Caco-2 (cell line): ENCODE measurements around the gene SBSN. TPM values are rescaled to one million over a fixed set of nuclear protein-coding genes. Genes with fewer than 3 reads are reported as not detected.

ENCODE experiments used
- Bru-seq: library from RNA; stranded (reverse); fragments of 400-500 nt; gene quantifications from one replicate; lab custom pipeline; 2021; lab: Mats Ljungman, UMichigan
- BruChase-seq, 2 experiments: library from RNA; stranded (reverse); fragments of 400-500 nt; gene quantifications; one replicate each; lab custom pipeline; 2021; lab: Mats Ljungman, UMichigan
- BruUV-seq: library from RNA; stranded (reverse); fragments of 400-500 nt; replicated peaks from 2 replicates; lab custom pipeline; 2021; lab: Mats Ljungman, UMichigan
- CTCF ChIA-PET: fragments of 300-600 bp; sonication (Branson Sonifier 250); formaldehyde crosslinking; loops from one replicate; lab custom pipeline; 2022; ENCODE audit warnings: antibody characterized with exemption; lab: Charles Lee
- POLR2A ChIA-PET: fragments of 300-600 bp; sonication (Branson Sonifier 250); formaldehyde crosslinking; loops from one replicate; lab custom pipeline; 2022; ENCODE audit warnings: antibody characterized with exemption; lab: Charles Lee
- DNase-seq, 2 experiments: peaks; one replicate each; pipeline versions ENCODE4 v3.0.0 to v3.0.0-alpha.2; 2020 to 2022
- H3K27me3 ChIP-seq: replicated peaks from 2 replicates; pipeline ENCODE4 v1.6.0; 2011; ENCODE audit warnings: low read length; ENCODE audit not compliant: control insufficient read depth, insufficient read depth
- H3K36me3 ChIP-seq: 2 replicates; pipeline ENCODE4 v1.5.1; 2011; ENCODE audit warnings: low read length; ENCODE audit not compliant: control insufficient read depth, insufficient read depth
- H3K4me1 ChIP-seq: fragments of 250-450 bp; sonication (Bioruptor Pico); 2 replicates; pipeline ENCODE4 v1.5.1; 2020; ENCODE audit warnings: mild to moderate bottlenecking
- H3K4me3 ChIP-seq: 2 replicates; pipeline ENCODE4 v1.5.1; 2011; ENCODE audit warnings: low read depth, mild to moderate bottlenecking, control low read depth, low read length
- H3K9me3 ChIP-seq: fragments of 250-450 bp; sonication (Bioruptor Pico); 2 replicates; pipeline ENCODE4 v1.5.1; 2020; ENCODE audit warnings: mild to moderate bottlenecking, moderate library complexity
- H3K27ac Mint-ChIP-seq: one replicate; pipeline ENCODE4 v1.8.0; 2022; ENCODE audit warnings: mixed read lengths; ENCODE audit not compliant: unreplicated experiment
- H3K27me3 Mint-ChIP-seq: one replicate; pipeline ENCODE4 v1.8.0; 2022; ENCODE audit warnings: mixed read lengths; ENCODE audit not compliant: insufficient read depth, unreplicated experiment
- H3K36me3 Mint-ChIP-seq: one replicate; pipeline ENCODE4 v1.8.0; 2022; ENCODE audit warnings: mild to moderate bottlenecking, mixed read lengths; ENCODE audit not compliant: insufficient read depth, unreplicated experiment
- H3K4me1 Mint-ChIP-seq: one replicate; pipeline ENCODE4 v1.8.0; 2022; ENCODE audit warnings: low read depth, mixed read lengths; ENCODE audit not compliant: unreplicated experiment
- H3K4me3 Mint-ChIP-seq: one replicate; pipeline ENCODE4 v1.8.0; 2022; ENCODE audit warnings: mild to moderate bottlenecking, moderate library complexity, mixed read lengths; ENCODE audit not compliant: unreplicated experiment
- H3K9me3 Mint-ChIP-seq: one replicate; pipeline ENCODE4 v1.8.0; 2022; ENCODE audit warnings: mixed read lengths; ENCODE audit not compliant: unreplicated experiment
- intact Hi-C: fragments of 100-400 bp; cut with micrococcal nuclease; formaldehyde crosslinking; loops from one replicate; pipeline ENCODE4 v1.10.0; 2022; ENCODE audit not compliant: unreplicated experiment
- long read RNA-seq: library from polyadenylated mRNA; stranded (forward); transcript quantifications from one replicate; pipeline ENCODE4 v2.0.0, GENCODE V29; 2022
- total RNA-seq: library from RNA; stranded (reverse); gene quantifications from 2 replicates; pipeline ENCODE4 v1.2.3, GENCODE V29; 2022
- TF ChIP-seq, protein P1 (sequence below), 2 experiments: fragments of 200-600 bp in 1 of 2; IDR thresholded peaks; 1 replicate in 1 of 2; 2 replicates in 1 of 2; pipeline versions ENCODE4 v1.5.1 to v1.8.0; 2011 to 2022; ENCODE audit warnings: antibody characterized with exemption in 1 of 2, control low read depth in 1 of 2, inconsistent platforms in 1 of 2, low read depth in 1 of 2, low read length in 1 of 2, mild to moderate bottlenecking in 1 of 2, moderate library complexity in 1 of 2; ENCODE audit not compliant: insufficient read depth in 1 of 2, severe bottlenecking in 1 of 2, unreplicated experiment in 1 of 2

Gene SBSN, protein sequence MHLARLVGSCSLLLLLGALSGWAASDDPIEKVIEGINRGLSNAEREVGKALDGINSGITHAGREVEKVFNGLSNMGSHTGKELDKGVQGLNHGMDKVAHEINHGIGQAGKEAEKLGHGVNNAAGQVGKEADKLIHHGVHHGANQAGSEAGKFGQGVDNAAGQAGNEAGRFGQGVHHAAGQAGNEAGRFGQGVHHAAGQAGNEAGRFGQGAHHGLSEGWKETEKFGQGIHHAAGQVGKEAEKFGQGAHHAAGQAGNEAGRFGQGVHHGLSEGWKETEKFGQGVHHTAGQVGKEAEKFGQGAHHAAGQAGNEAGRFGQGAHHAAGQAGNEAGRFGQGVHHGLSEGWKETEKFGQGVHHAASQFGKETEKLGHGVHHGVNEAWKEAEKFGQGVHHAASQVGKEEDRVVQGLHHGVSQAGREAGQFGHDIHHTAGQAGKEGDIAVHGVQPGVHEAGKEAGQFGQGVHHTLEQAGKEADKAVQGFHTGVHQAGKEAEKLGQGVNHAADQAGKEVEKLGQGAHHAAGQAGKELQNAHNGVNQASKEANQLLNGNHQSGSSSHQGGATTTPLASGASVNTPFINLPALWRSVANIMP
- total RNA-seq (not detected in 2 replicates), Bru-seq, nascent RNA (percentile 11 among the genes with signal in this experiment), BruChase-seq, experiment 1, labeled RNA remaining after a 2-hour chase (percentile 12 among the genes with signal in this experiment), BruChase-seq, experiment 2, labeled RNA remaining after a 6-hour chase (percentile 24 among the genes with signal in this experiment)
- long read RNA-seq = 0 reads

DNA sequence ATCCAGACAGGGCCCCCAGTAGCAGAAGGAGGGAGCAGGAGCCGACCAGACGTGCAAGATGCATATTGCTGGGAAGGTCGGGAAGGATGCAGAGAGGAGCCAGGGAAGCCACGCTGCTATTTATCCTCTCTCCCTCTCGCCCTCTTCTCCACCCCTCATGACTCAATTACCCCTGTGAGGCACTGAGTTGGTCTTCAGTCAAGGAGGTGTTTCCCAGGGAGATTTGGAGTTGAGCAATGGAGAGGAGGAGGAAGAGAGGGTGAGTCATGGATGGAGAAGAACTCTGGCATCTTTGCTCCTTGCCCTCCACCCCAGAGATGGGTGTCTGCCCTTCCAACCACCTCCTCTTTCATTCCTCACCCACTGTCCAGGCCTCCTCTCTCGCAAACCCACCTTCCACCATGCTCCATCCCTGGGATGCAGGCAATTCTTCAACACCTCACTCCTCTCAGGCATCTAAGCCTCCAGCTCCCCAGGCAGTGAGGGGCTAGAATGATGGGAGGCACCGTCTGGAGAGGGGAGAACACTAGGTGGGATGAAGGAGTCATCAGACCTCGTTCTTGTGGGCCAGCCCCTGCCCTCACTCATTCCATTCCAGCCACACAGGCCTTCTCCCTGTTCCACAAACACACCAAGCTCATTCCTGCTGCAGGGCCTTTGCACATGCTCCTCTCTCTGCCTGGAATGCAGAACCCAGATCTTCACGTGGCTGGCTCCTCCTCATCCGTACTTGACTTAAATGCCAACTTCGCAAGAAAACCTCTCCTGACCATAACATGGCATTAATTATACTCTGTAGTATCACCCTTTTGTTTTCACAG lies at the start of gene SBSN:
Gene SBSN, minus strand, starts transcription at position 94 of the 821 bp plus-strand sequence. Its CDS starts 30 bp downstream, at position 64.
- no peak within 1 kb of the TSS for H3K4me3 Mint-ChIP-seq
- Histone ChIP-seq H3K9me3 (no peaks in the 10 kb centered on the region), H3K4me1 (no peaks in the 10 kb centered on the region), H3K36me3 (no peaks in the 10 kb centered on the region), H3K4me3 (no peak within 1 kb of the TSS), H3K27me3 (no peaks in the 10 kb centered on the region)
- intact Hi-C loops = no loop called here
- no peak within 1 kb of the TSS for H3K27ac Mint-ChIP-seq
- TF ChIP-seq, protein P1, sequence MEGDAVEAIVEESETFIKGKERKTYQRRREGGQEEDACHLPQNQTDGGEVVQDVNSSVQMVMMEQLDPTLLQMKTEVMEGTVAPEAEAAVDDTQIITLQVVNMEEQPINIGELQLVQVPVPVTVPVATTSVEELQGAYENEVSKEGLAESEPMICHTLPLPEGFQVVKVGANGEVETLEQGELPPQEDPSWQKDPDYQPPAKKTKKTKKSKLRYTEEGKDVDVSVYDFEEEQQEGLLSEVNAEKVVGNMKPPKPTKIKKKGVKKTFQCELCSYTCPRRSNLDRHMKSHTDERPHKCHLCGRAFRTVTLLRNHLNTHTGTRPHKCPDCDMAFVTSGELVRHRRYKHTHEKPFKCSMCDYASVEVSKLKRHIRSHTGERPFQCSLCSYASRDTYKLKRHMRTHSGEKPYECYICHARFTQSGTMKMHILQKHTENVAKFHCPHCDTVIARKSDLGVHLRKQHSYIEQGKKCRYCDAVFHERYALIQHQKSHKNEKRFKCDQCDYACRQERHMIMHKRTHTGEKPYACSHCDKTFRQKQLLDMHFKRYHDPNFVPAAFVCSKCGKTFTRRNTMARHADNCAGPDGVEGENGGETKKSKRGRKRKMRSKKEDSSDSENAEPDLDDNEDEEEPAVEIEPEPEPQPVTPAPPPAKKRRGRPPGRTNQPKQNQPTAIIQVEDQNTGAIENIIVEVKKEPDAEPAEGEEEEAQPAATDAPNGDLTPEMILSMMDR (IDR thresholded peaks at IDR 0.05; ENCODE audit: insufficient read depth in 1 of 2, low read depth in 1 of 2, low read length in 1 of 2, severe bottlenecking in 1 of 2, unreplicated experiment in 1 of 2) = no peak
- H3K27me3 Mint-ChIP-seq = peaks cover 23% of the 10 kb centered on the region
- BruUV-seq = no TSS peak
- H3K4me1 Mint-ChIP-seq = peaks cover 7% of the 10 kb centered on the region
- H3K9me3 Mint-ChIP-seq = no peaks in the 10 kb centered on the region
- CTCF ChIA-PET = no interaction called here
- no peak for DNase-seq
- POLR2A ChIA-PET = no interaction called here
- H3K36me3 Mint-ChIP-seq = no peaks in the 10 kb centered on the region

DNA sequence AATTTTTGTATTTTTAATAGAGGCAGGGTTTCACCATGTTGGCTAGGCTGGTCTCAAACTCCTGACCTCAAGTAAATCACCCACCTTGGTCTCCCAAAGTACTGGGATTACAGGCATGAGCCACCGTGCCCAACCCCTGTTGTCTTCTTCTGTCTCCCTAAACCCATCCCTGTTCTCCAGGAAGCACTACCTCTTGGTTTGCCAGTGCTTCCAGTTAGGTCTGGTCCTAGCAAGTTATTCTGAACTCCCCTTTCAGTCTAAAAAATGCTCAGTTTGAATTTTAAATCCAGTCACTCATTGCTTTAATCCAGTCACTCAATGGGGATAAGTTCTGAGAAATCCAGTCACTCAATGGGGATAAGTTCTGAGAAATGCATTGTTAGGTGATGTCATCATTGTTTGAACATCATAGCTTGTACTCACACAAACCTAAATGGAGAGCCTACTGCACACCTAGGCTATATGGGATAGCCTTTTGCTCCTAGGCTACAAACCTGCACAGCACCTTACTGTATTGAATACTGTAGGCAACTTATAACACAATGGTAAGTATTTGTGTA lies 43.4 kb upstream of the SBSN start:
- peaks cover 6% of the 10 kb centered on the region for H3K9me3 ChIP-seq
- CTCF ChIA-PET = no interaction called here

More for the DNA sequence above, 43.4 kb upstream of the SBSN start:
- Mint-ChIP-seq H3K4me1 (no peaks in the 10 kb centered on the region), H3K27ac (no peak overlapping the region), H3K27me3 (peaks cover 8% of the 10 kb centered on the region), H3K4me3 (no peak overlapping the region), H3K9me3 (peaks cover 13% of the 10 kb centered on the region), H3K36me3 (no peaks in the 10 kb centered on the region)
- H3K4me1 ChIP-seq = no peaks in the 10 kb centered on the region
- POLR2A ChIA-PET = no interaction called here
- no peaks in the 10 kb centered on the region for H3K36me3 ChIP-seq
- intact Hi-C loops = no loop called here
- TF ChIP-seq, protein P1 (IDR thresholded peaks at IDR 0.05; ENCODE audit: insufficient read depth in 1 of 2, low read depth in 1 of 2, low read length in 1 of 2, severe bottlenecking in 1 of 2, unreplicated experiment in 1 of 2) = no peak
- no peak for DNase-seq
- no peaks in the 10 kb centered on the region for H3K27me3 ChIP-seq
- no peak overlapping the region for H3K4me3 ChIP-seq
- no TSS peak for BruUV-seq
